GM23338 (cell line): ENCODE results near the gene CACNA2D1. TPM values are rescaled to one million over a fixed set of nuclear protein-coding genes. Genes with fewer than 3 reads are reported as not detected.

Experiments used
- CREB1 ChIP-seq: fragments of 250-450 bp; sonication (Bioruptor Pico); IDR thresholded peaks from 2 replicates; pipeline ENCODE4 v1.5.0; 2020; ENCODE audit warnings: low read depth, mild to moderate bottlenecking, moderate library complexity
- POLR2AphosphoS5 ChIP-seq: IDR thresholded peaks from 2 replicates; pipeline ENCODE4 v1.6.1; 2016; ENCODE audit warnings: antibody characterized with exemption, low read depth
- REST ChIP-seq: IDR thresholded peaks from one replicate; pipeline ENCODE4 v1.6.1; 2018; ENCODE audit warnings: antibody characterized with exemption; ENCODE audit not compliant: unreplicated experiment
- STAT1 ChIP-seq: IDR thresholded peaks from one replicate; pipeline ENCODE4 v1.6.1; 2016; ENCODE audit warnings: antibody characterized with exemption; ENCODE audit not compliant: unreplicated experiment
- ZNF114 ChIP-seq: fragments of 250-450 bp; sonication (Bioruptor Pico); IDR thresholded peaks from 2 replicates; pipeline ENCODE4 v1.5.0; 2020; ENCODE audit warnings: mild to moderate bottlenecking, moderate library complexity
- ZNF462 ChIP-seq: fragments of 250-450 bp; sonication (Bioruptor Pico); IDR thresholded peaks from 2 replicates; pipeline ENCODE4 v1.5.0; 2020; ENCODE audit warnings: mild to moderate bottlenecking, moderate library complexity
- polyA plus RNA-seq: library from polyadenylated mRNA; unstranded; fragments of >200 nt; fragmentation: Nextera tagmentation; extraction: Ambion mirVana; gene quantifications from 2 replicates; pipeline ENCODE4 v1.2.1, GENCODE V29; 2016
- total RNA-seq: library from RNA; depleted of rRNA; stranded (reverse); fragments of >200 nt; shearing (Covaris generic); gene quantifications from 2 replicates; pipeline ENCODE4 v1.2.3, GENCODE V29; 2014

The CACNA2D1 gene
- total and polyA plus RNA-seq, 2 experiments from 2014 or later, result 7.0 to 20.4 TPM

- TF ChIP-seq ZNF462 (no peak), POLR2AphosphoS5 (no peak), ZNF114 (no peak), CREB1 (CRISPR knock-in tag) (no peak), REST (no peak), STAT1 (no peak)
These were observed 212.6 kb downstream of the CACNA2D1 start (continued) for GRCh38 chr7:82230811-82231581.
